GM10847 (cell line): ENCODE results near the gene GFER.

Experiments used
- POLR2A ChIP-seq: IDR thresholded peaks from 2 replicates; pipeline ENCODE4 v1.6.1; 2011; ENCODE audit not compliant: insufficient read length; ENCODE audit errors: extremely low read depth

GFER gene

GRCh38 chr16:1991948-1992703 lies 8.1 kb downstream of the GFER start:
- peak; percentile 43 for TF ChIP-seq POLR2A

GRCh38 chr16:1992704-1993317 lies 8.8 kb downstream of the GFER start:
- no peak for TF ChIP-seq POLR2A

DNA sequence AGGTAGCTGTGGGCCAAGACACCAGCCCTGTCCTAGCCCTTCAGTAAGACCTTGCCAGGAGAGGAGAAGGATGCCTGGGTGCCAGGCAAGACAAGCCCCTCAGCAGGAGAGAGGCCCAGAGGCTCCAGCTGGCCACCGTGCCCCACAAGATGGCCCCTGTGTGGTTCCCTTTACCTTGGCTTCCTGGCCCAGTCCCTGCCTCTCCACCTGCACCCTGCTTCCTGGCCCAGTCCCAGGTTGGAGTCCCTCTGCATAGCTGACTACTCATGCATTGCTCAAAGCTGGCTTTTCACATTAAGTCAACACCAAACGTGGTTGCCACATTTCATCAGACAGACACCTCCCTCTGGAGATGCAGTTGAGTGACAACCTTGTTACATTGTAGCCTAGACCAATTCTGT lies 9.7 kb downstream of the GFER start:
- no peak for TF ChIP-seq POLR2A

DNA sequence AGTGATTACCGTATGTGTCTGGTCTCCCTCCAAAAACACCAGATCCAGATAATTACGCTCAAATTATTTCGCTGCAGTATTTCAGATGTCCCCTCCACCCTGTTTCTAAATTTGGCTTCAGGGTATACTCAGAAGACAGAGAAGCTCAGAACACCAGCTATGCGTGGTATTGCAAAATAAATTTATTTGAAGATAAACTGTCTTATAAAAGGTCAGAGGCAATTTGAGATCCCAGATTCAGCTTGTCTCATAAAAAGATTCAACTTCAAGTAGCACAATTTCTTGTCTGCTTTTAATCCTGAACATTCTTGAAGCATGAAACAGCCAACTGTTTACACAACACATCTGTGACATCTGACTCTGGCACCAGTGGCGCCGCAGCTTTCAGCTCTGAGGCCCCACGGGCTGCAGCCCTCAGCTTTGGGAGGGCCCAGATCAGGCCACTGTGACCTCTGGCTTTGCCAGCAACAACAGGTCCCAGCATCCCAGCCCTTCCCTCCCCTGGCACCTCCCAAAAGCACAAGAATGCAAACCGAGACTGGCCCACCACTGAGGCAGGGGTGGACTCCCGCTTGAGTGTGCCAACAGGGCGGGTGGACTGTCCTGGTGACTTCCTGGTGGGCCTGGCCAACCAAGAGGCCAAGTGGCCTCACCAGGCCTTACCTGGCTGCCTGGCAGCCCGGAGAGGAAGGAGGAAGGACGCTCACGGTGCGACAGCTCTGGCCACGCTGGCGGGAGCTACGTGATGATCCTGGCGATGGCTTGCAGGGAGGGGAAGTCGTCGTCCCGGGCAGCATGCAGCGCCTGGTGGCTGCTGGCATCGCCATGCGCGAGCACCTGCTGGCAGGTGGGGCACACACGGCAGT lies 13.7 kb downstream of the GFER start:
- no peak for TF ChIP-seq POLR2A

GRCh38 chr16:1998360-1998835 lies 14.4 kb downstream of the GFER start:
- no peak for TF ChIP-seq POLR2A

- no peak for TF ChIP-seq POLR2A
Measured at GRCh38 chr16:1998852-1999801, 15.1 kb downstream of the GFER start.

DNA sequence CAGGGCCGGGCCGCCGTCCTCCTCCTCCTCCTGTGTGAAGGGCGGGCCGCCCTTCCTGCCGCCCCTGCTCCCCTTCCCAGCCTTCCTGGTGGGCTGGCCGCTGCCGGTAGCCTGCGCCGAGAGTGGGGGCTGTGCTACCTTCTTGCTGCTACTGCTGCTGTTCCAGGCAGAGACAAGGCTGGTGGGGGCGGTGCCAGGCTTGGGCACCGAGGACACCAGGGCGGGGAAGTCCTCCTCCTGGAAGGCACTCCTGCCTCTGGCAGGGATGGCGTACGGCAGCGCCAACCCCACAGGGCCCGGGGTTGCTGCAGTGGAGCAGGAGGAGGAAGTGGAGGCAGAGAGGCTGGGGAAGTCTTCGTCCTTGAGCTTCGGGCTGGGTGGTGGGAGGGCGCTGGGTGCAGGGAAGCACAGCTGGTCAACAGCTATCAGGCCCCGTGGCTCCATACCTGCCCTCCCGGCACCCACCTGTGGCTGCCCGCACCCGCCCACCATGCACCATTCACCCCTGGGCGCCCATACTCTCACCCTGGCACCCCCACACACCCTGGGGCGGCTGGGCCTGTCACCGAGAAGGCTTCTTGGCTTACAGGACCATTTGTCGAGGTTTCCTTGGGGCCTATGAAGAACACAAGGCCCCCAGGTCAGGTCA lies 16.0 kb downstream of the GFER start:
- no peak for TF ChIP-seq POLR2A

DNA sequence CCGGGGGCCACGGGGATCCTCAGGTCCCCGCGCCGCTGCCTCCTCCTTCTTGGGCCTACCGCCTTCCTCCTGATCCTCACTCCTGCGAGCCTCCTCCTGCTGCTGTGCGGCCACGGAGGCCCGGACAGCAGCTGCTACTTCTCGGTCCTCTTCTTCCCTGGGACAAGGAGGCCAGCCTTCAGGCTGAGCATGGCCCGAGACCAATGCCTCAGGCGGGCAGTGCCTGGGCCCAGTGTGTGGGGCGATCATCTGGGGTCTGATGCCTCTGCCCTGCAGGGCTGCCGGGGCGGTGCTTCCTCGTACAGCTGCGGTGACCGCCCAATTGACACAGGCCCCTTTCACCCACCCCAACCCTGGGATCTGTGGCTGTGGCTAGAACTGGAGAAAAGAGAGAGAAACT lies 17.0 kb downstream of the GFER start:
- no peak for TF ChIP-seq POLR2A

- no peak for TF ChIP-seq POLR2A
Measured at GRCh38 chr16:2001456-2002355, 17.7 kb downstream of the GFER start.

GRCh38 chr16:2002406-2003230 lies 18.6 kb downstream of the GFER start:
- TF ChIP-seq POLR2A = no peak

- TF ChIP-seq POLR2A = no peak
Measured at GRCh38 chr16:2003231-2003826, 19.3 kb downstream of the GFER start.
